ENCODE measurements around the gene RBM42. TPM values are rescaled to one million over a fixed set of nuclear protein-coding genes. Genes with fewer than 3 reads are reported as not detected.

The RBM42 gene
- total and polyA plus RNA-seq, 9 of the 15 experiments (the other 6 are each of a cell fraction or from before 2014, with no cell fraction given) = 5.7 to 149 (median 32.4) TPM

DNA sequence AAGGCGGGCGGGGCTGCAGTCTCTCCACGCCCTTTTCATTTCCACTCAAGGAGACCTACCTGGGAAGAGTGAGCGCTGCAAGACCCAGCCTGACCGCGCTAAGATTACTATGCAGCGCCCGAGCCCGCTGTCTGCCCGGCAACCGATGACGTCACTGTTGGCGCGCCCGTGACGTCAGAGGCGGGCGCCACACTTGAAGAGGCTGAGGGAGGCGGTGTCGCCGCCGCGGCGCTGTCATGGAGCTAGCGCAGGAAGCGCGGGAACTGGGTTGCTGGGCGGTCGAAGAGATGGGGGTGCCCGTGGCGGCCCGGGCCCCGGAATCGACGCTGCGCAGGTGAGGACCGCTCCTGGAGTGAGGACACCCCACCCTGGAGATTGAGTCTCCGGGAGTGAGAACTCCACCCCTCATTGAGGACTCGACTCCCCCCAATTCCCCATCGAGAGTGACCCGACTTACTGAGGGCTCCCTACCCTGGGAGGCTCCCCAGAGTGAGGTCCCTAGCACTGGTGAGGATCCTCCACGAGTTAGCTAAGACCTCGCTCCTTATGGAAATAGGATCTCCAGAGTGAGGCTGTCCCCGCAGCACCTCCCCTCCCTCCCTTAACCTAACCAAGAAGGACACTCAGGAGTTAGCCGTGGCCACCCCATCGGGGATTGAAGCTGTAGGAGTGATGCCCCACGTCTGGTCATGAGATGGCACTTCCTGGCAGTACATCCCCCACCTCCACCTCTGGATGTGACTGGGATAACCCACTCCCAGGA is 16.1 kb upstream of the RBM42 start, which contains the start of gene HAUS5 (continued):
- TF ChIP-seq NELFE (IDR thresholded peaks at IDR 0.05; ENCODE audit: insufficient read depth, insufficient read length) (no peak), XRCC3 (IDR thresholded peaks at IDR 0.05) (no peak), MTF1 (CRISPR knock-in tag; IDR thresholded peaks at IDR 0.05; ENCODE audit: borderline replicate concordance) (no peak), PHB (CRISPR knock-in tag; IDR thresholded peaks at IDR 0.05) (0 out of 2 replicates have a peak, but pooled peaks have one; percentile 44), ZNF347 (CRISPR knock-in tag; IDR thresholded peaks at IDR 0.05; ENCODE audit: low read depth) (no peak), ZKSCAN1 (IDR thresholded peaks at IDR 0.05; ENCODE audit: low read depth, low read length) (peak; percentile 75; the same call in 1 of the 2 replicates), ZNF57 (CRISPR knock-in tag; IDR thresholded peaks at IDR 0.05) (no peak), MYBL2 (IDR thresholded peaks at IDR 0.05; ENCODE audit: low read depth) (no peak), MYBL2 (CRISPR knock-in tag; IDR thresholded peaks at IDR 0.05; ENCODE audit: borderline replicate concordance) (no peak), ZNF785 (CRISPR knock-in tag; IDR thresholded peaks at IDR 0.05) (no peak), ZNF311 (CRISPR knock-in tag; IDR thresholded peaks at IDR 0.05) (peak; percentile 81), ZNF24 (IDR thresholded peaks at IDR 0.05) (no peak), ZNF143 (CRISPR knock-in tag; IDR thresholded peaks at IDR 0.05) (0 out of 2 replicates have a peak, but pooled peaks have one; percentile 20), CBFB (CRISPR knock-in tag; IDR thresholded peaks at IDR 0.05) (no peak), KDM2B (CRISPR knock-in tag; IDR thresholded peaks at IDR 0.05) (peak; percentile 88), LEF1 (IDR thresholded peaks at IDR 0.05) (no peak), BDP1 (IDR thresholded peaks at IDR 0.05; ENCODE audit: insufficient read depth, insufficient read length) (no peak), GATAD2A (IDR thresholded peaks at IDR 0.05) (no peak)
- TF ChIP-seq, protein P1, sequence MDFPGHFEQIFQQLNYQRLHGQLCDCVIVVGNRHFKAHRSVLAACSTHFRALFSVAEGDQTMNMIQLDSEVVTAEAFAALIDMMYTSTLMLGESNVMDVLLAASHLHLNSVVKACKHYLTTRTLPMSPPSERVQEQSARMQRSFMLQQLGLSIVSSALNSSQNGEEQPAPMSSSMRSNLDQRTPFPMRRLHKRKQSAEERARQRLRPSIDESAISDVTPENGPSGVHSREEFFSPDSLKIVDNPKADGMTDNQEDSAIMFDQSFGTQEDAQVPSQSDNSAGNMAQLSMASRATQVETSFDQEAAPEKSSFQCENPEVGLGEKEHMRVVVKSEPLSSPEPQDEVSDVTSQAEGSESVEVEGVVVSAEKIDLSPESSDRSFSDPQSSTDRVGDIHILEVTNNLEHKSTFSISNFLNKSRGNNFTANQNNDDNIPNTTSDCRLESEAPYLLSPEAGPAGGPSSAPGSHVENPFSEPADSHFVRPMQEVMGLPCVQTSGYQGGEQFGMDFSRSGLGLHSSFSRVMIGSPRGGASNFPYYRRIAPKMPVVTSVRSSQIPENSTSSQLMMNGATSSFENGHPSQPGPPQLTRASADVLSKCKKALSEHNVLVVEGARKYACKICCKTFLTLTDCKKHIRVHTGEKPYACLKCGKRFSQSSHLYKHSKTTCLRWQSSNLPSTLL (IDR thresholded peaks at IDR 0.05) = no peak
- TF ChIP-seq, protein P2, sequence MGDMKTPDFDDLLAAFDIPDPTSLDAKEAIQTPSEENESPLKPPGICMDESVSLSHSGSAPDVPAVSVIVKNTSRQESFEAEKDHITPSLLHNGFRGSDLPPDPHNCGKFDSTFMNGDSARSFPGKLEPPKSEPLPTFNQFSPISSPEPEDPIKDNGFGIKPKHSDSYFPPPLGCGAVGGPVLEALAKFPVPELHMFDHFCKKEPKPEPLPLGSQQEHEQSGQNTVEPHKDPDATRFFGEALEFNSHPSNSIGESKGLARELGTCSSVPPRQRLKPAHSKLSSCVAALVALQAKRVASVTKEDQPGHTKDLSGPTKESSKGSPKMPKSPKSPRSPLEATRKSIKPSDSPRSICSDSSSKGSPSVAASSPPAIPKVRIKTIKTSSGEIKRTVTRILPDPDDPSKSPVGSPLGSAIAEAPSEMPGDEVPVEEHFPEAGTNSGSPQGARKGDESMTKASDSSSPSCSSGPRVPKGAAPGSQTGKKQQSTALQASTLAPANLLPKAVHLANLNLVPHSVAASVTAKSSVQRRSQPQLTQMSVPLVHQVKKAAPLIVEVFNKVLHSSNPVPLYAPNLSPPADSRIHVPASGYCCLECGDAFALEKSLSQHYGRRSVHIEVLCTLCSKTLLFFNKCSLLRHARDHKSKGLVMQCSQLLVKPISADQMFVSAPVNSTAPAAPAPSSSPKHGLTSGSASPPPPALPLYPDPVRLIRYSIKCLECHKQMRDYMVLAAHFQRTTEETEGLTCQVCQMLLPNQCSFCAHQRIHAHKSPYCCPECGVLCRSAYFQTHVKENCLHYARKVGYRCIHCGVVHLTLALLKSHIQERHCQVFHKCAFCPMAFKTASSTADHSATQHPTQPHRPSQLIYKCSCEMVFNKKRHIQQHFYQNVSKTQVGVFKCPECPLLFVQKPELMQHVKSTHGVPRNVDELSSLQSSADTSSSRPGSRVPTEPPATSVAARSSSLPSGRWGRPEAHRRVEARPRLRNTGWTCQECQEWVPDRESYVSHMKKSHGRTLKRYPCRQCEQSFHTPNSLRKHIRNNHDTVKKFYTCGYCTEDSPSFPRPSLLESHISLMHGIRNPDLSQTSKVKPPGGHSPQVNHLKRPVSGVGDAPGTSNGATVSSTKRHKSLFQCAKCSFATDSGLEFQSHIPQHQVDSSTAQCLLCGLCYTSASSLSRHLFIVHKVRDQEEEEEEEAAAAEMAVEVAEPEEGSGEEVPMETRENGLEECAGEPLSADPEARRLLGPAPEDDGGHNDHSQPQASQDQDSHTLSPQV (IDR thresholded peaks at IDR 0.05) = no peak
- TF ChIP-seq, protein P3, sequence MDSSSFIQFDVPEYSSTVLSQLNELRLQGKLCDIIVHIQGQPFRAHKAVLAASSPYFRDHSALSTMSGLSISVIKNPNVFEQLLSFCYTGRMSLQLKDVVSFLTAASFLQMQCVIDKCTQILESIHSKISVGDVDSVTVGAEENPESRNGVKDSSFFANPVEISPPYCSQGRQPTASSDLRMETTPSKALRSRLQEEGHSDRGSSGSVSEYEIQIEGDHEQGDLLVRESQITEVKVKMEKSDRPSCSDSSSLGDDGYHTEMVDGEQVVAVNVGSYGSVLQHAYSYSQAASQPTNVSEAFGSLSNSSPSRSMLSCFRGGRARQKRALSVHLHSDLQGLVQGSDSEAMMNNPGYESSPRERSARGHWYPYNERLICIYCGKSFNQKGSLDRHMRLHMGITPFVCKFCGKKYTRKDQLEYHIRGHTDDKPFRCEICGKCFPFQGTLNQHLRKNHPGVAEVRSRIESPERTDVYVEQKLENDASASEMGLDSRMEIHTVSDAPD (CRISPR knock-in tag; IDR thresholded peaks at IDR 0.05) = no peak
- TF ChIP-seq, protein P4, sequence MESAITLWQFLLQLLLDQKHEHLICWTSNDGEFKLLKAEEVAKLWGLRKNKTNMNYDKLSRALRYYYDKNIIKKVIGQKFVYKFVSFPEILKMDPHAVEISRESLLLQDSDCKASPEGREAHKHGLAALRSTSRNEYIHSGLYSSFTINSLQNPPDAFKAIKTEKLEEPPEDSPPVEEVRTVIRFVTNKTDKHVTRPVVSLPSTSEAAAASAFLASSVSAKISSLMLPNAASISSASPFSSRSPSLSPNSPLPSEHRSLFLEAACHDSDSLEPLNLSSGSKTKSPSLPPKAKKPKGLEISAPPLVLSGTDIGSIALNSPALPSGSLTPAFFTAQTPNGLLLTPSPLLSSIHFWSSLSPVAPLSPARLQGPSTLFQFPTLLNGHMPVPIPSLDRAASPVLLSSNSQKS (CRISPR knock-in tag; IDR thresholded peaks at IDR 0.05) = no peak

All from K562 (cell line).